HepG2 (cell line): Measurements from ENCODE around the gene MAP10. TPM values are rescaled to one million over a fixed set of nuclear protein-coding genes. Genes with fewer than 3 reads are reported as not detected.

Experiments
- ATAC-seq: fragments of 200-7000 bp; cut with Tn5 transposase; 3 replicates; pipeline ENCODE4 v1.9.1; 2020; ENCODE audit warnings: mild to moderate bottlenecking, moderate library complexity
- BruUV-seq: library from RNA; stranded (reverse); fragments of 400-500 nt; replicated peaks from 2 replicates; lab custom pipeline; 2021; lab: Mats Ljungman, UMichigan
- CTCF ChIA-PET: fragments of 300-600 bp; formaldehyde crosslinking; extraction: SDS; loops from one replicate; lab custom pipeline; 2021; ENCODE audit warnings: low total read pairs, inconsistent platforms, low intra/inter-chr PET ratio; lab: Yijun Ruan, JAX
- POLR2A ChIA-PET: fragments of 350-600 bp; sonication (Branson Sonifier 250); formaldehyde crosslinking; loops from one replicate; lab custom pipeline; 2020; ENCODE audit warnings: antibody characterized with exemption, inconsistent platforms; lab: Yijun Ruan, JAX
- DNase-seq: peaks from one replicate; pipeline ENCODE4 v3.0.0-alpha.2; 2015; ENCODE audit warnings: low spot score
- FAIRE-seq: peaks from 3 replicates; lab custom pipeline; 2011; peaks lifted over from hg19 to GRCh38; lab: Jason Lieb, UNC
- H2AFZ ChIP-seq: one replicate; pipeline ENCODE4 v1.6.1; 2011; ENCODE audit warnings: low read length, inconsistent platforms
- H3K27ac ChIP-seq: fragments of 300-600 bp; 3 replicates; pipeline ENCODE4 v1.8.0; 2011; ENCODE audit warnings: mixed run types, mild to moderate bottlenecking, mixed read lengths, low read length, inconsistent platforms; ENCODE audit not compliant: insufficient read depth; ENCODE audit errors: extremely low read length
- H3K27me3 ChIP-seq, 2 experiments: fragments of 200-600 bp in 1 of 2; 2 replicates in 1 of 2; 3 replicates in 1 of 2; pipeline versions ENCODE4 v1.6.0 to v1.8.0; 2011; ENCODE audit warnings: low read length in 2 of 2, mild to moderate bottlenecking in 2 of 2, moderate library complexity in 2 of 2, inconsistent platforms in 1 of 2; ENCODE audit not compliant: insufficient read depth in 2 of 2, control insufficient read depth in 1 of 2
- H3K36me3 ChIP-seq, 2 experiments: fragments of 200-600 bp in 1 of 2; replicated peaks in 1 of 2; 2 replicates in 1 of 2; 3 replicates in 1 of 2; pipeline versions ENCODE4 v1.5.1 to v1.8.0; 2011; ENCODE audit warnings: low read length in 2 of 2, inconsistent platforms in 1 of 2; ENCODE audit not compliant: insufficient read depth in 2 of 2, control insufficient read depth in 1 of 2
- H3K4me1 ChIP-seq: 2 replicates; pipeline ENCODE4 v1.5.1; 2012; ENCODE audit warnings: low read length, inconsistent platforms; ENCODE audit not compliant: insufficient read depth
- H3K4me2 ChIP-seq: 2 replicates; pipeline ENCODE4 v1.6.0; 2011; ENCODE audit warnings: low read depth, low read length, inconsistent platforms
- H3K4me3 ChIP-seq, 3 experiments: fragments of 200-600 bp in 1 of 3; sonication (generic), shearing (Covaris generic) in 1 of 3; replicated peaks in 1 of 3; 2 replicates each; pipeline ENCODE4 v1.5.1; 2011 to 2016; ENCODE audit warnings: low read length in 3 of 3, inconsistent platforms in 2 of 3, low read depth in 2 of 3, mild to moderate bottlenecking in 2 of 3, control low read depth in 1 of 3, mixed read lengths in 1 of 3; ENCODE audit not compliant: insufficient read depth in 1 of 3
- H3K79me2 ChIP-seq: one replicate; pipeline ENCODE4 v1.6.1; 2011; ENCODE audit warnings: low read length, inconsistent platforms; ENCODE audit not compliant: insufficient read depth
- H3K9ac ChIP-seq: 2 replicates; pipeline ENCODE4 v1.6.0; 2011; ENCODE audit warnings: mild to moderate bottlenecking, low read depth, low read length, inconsistent platforms; ENCODE audit not compliant: insufficient read depth
- H3K9me3 ChIP-seq: 2 replicates; pipeline ENCODE4 v1.5.1; 2012; ENCODE audit warnings: mild to moderate bottlenecking, low read length
- H4K20me1 ChIP-seq: 2 replicates; pipeline ENCODE4 v1.6.0; 2011; ENCODE audit warnings: inconsistent platforms, mild to moderate bottlenecking, low read length, moderate library complexity; ENCODE audit not compliant: insufficient read depth
- ATF7 ChIP-seq, 2 experiments: fragments of 450-650 bp in 1 of 2; sonication (generic) in 1 of 2; formaldehyde crosslinking in 1 of 2; IDR thresholded peaks; 2 replicates each; pipeline versions ENCODE4 v1.4.0 to v1.6.1; 2016 to 2020; ENCODE audit warnings: antibody characterized with exemption in 1 of 2, mild to moderate bottlenecking in 1 of 2, missing genetic modification reagents in 1 of 2
- CSRNP2 ChIP-seq: sonication (generic); formaldehyde crosslinking; conservative IDR thresholded peaks from 2 replicates; pipeline ENCODE4 v1.8.0; 2022; ENCODE audit warnings: low read depth, missing genetic modification reagents
- GTF2F1 ChIP-seq: fragments of 150-350 bp; IDR thresholded peaks from 2 replicates; pipeline ENCODE4 v1.6.1; 2014; ENCODE audit warnings: low read length
- HDAC1 ChIP-seq: sonication (generic); formaldehyde crosslinking; IDR thresholded peaks from 2 replicates; pipeline ENCODE4 v1.5.1; 2020; ENCODE audit warnings: mild to moderate bottlenecking, missing genetic modification reagents
- HES4 ChIP-seq: sonication (generic); formaldehyde crosslinking; IDR thresholded peaks from 2 replicates; pipeline ENCODE4 v1.9.0; 2021; ENCODE audit warnings: mild to moderate bottlenecking, missing genetic modification reagents, borderline replicate concordance
- MLLT10 ChIP-seq: sonication (generic); formaldehyde crosslinking; IDR thresholded peaks from 2 replicates; pipeline ENCODE4 v1.4.0; 2020; ENCODE audit warnings: missing genetic modification reagents
- NFRKB ChIP-seq: fragments of 450-650 bp; IDR thresholded peaks from 2 replicates; pipeline ENCODE4 v1.6.1; 2017
- NPAS2 ChIP-seq: sonication (generic); formaldehyde crosslinking; IDR thresholded peaks from 2 replicates; pipeline ENCODE4 v1.8.0; 2022; ENCODE audit warnings: mild to moderate bottlenecking, missing genetic modification reagents, borderline replicate concordance
- ZNF441 ChIP-seq: sonication (generic); formaldehyde crosslinking; IDR thresholded peaks from 2 replicates; pipeline ENCODE4 v1.7.0; 2021; ENCODE audit warnings: missing genetic modification reagents, borderline replicate concordance
- ZNF770 ChIP-seq: sonication (generic); formaldehyde crosslinking; IDR thresholded peaks from 2 replicates; pipeline ENCODE4 v1.5.0; 2020; ENCODE audit warnings: mild to moderate bottlenecking, missing genetic modification reagents
- WGBS: methylation state at CpG from one replicate; pipeline ENCODE4 v1.1.6; 2017; ENCODE audit warnings: low lambda C conversion rate; 5-methylcytosine and 5-hydroxymethylcytosine counted together
- in situ Hi-C: cut with HindIII; loops from 2 replicates; pipeline ENCODE4 v1.10.0; 2017; ENCODE audit warnings: low pct_unique_long_range_greater_than_20kb; ENCODE audit not compliant: extremely low pct_ligation_motif_present
- intact Hi-C: fragments of 100-400 bp; cut with micrococcal nuclease; formaldehyde crosslinking; loops from one replicate; pipeline ENCODE4 v1.10.0; 2022; ENCODE audit not compliant: unreplicated experiment
- polyA plus RNA-seq, 8 experiments: library from polyadenylated mRNA; depleted of rRNA in 3 of 8; stranded (reverse) in 7 of 8; unstranded in 1 of 8; fragments of >200 nt; fragmentation: Illumina TruSeq in 4 of 8; extraction: Trizol in 4 of 8; gene quantifications; 2 replicates each; pipeline versions ENCODE4 v1.2.1 to v1.2.3, GENCODE V29; 2011 to 2016; ENCODE audit warnings: low read depth in 4 of 8, missing spikeins in 1 of 8, mixed read lengths in 1 of 8; ENCODE audit not compliant: insufficient read depth in 1 of 8
- total RNA-seq, 5 experiments: library from RNA; depleted of rRNA; stranded (reverse); fragments of >200 nt; fragmentation: Illumina TruSeq; extraction: Trizol; gene quantifications; 2 replicates each; pipeline ENCODE4 v1.2.3, GENCODE V29; 2016; ENCODE audit warnings: low read depth in 1 of 5

MAP10 gene
- total and polyA plus RNA-seq, 2 of the 13 experiments (the other 11 are each of a cell fraction or from before 2014, with no cell fraction given) = not detected

GRCh38 chr1:232812560-232812959, 7.3 kb downstream of the MAP10 start:
- H3K27me3 ChIP-seq = no peaks in the 10 kb centered on the region; a peak in 1 of 5 replicates
- no peak for FAIRE-seq
- TF ChIP-seq NPAS2 (CRISPR knock-in tag) = no peak
- no peak for TF ChIP-seq HES4
- no peak for TF ChIP-seq MLLT10 (CRISPR knock-in tag)
- TF ChIP-seq ZNF770 (CRISPR knock-in tag) = no peak
- no peak for TF ChIP-seq NFRKB
- TF ChIP-seq HDAC1 (CRISPR knock-in tag) = no peak
- no peak for TF ChIP-seq GTF2F1
- TF ChIP-seq ZNF441 (CRISPR knock-in tag) = no peak
- TF ChIP-seq, all 625 proteins: peak for 0
- ChIA-PET CTCF (no interaction called here), POLR2A (no interaction called here)
- Histone ChIP-seq H3K79me2 (no peaks in the 10 kb centered on the region), H3K27ac (no peak overlapping the region), H3K4me2 (no peak overlapping the region), H3K9me3 (no peaks in the 10 kb centered on the region), H3K36me3 (no peaks in the 10 kb centered on the region), H2AFZ (no peak overlapping the region), H4K20me1 (no peaks in the 10 kb centered on the region), H3K9ac (no peak overlapping the region), H3K4me1 (peaks cover under 1% of the 10 kb centered on the region), H3K4me3 (no peak overlapping the region)
- BruUV-seq = no TSS peak
- DNase-seq (no peak), ATAC-seq (no peak)
- WGBS = 2% methylated on average over 2 of the region's 2 CpGs
- in situ Hi-C loops = no loop called here
- intact Hi-C loops = no loop called here

- intact Hi-C loops = no loop called here
- WGBS = 18% methylated on average over 4 of the region's 4 CpGs
- BruUV-seq = no TSS peak
- no peak for ATAC-seq
- in situ Hi-C loops = no loop called here
- Histone ChIP-seq H3K27ac (no peak overlapping the region), H3K4me3 (no peak overlapping the region), H2AFZ (no peak overlapping the region), H3K27me3 (no peaks in the 10 kb centered on the region; a peak in 1 of 5 replicates), H3K36me3 (no peaks in the 10 kb centered on the region), H3K79me2 (no peaks in the 10 kb centered on the region), H3K4me1 (no peaks in the 10 kb centered on the region), H3K9ac (no peak overlapping the region), H4K20me1 (no peaks in the 10 kb centered on the region), H3K9me3 (no peaks in the 10 kb centered on the region), H3K4me2 (no peak overlapping the region)
- TF ChIP-seq CSRNP2 (CRISPR knock-in tag) = no peak
- TF ChIP-seq ATF7 (IDR thresholded peaks at IDR 0.05) = peak; percentile 48
- TF ChIP-seq ATF7 (CRISPR knock-in tag; IDR thresholded peaks at IDR 0.05) = no peak
- no peak for DNase-seq
- no peak for FAIRE-seq
- POLR2A ChIA-PET = no interaction called here
- CTCF ChIA-PET = no interaction called here
Observed at GRCh38 chr1:232813097-232813496, 7.9 kb downstream of the MAP10 start.
